ENCODE data around the gene ASCC2.

ASCC2 gene

GRCh38 chr22:29816539-29816938 is 21.5 kb downstream of the ASCC2 start:
- DNase-seq: no peak

- no peak for DNase-seq
Measured at GRCh38 chr22:29816128-29816527, 21.9 kb downstream of the ASCC2 start.

- DNase-seq: no peak
Measured at GRCh38 chr22:29815580-29815979, 22.5 kb downstream of the ASCC2 start.

GRCh38 chr22:29814003-29814402 is 24.1 kb downstream of the ASCC2 start:
- no peak for DNase-seq

GRCh38 chr22:29813563-29813962 is 24.5 kb downstream of the ASCC2 start:
- no peak for DNase-seq

- no peak for DNase-seq
Measured at GRCh38 chr22:29813126-29813525, 24.9 kb downstream of the ASCC2 start.

- no peak for DNase-seq
Measured at GRCh38 chr22:29811377-29811776, 26.7 kb downstream of the ASCC2 start.

GRCh38 chr22:29810216-29810615 is 27.9 kb downstream of the ASCC2 start:
- no peak for DNase-seq

GRCh38 chr22:29806196-29806595 is 31.9 kb downstream of the ASCC2 start:
- no peak for DNase-seq

GRCh38 chr22:29804985-29805384 is 33.1 kb downstream of the ASCC2 start:
- no peak for DNase-seq

GRCh38 chr22:29803190-29803589 is 34.9 kb downstream of the ASCC2 start:
- DNase-seq: no peak

GRCh38 chr22:29801796-29802195 is 36.3 kb downstream of the ASCC2 start:
- no peak for DNase-seq

- DNase-seq: no peak
Measured at GRCh38 chr22:29801153-29801552, 36.9 kb downstream of the ASCC2 start.

GRCh38 chr22:29799217-29799680 is 38.8 kb downstream of the ASCC2 start:
- DNase-seq: peak; percentile 7

GRCh38 chr22:29798801-29799200 is 39.3 kb downstream of the ASCC2 start:
- DNase-seq: no peak

- DNase-seq: no peak
Measured at GRCh38 chr22:29798318-29798717, 39.8 kb downstream of the ASCC2 start.

GRCh38 chr22:29797351-29797750 is 40.7 kb downstream of the ASCC2 start:
- DNase-seq: peak; percentile 6

- no peak for DNase-seq
Measured at GRCh38 chr22:29795663-29796062, 42.4 kb downstream of the ASCC2 start.

- DNase-seq: no peak
Measured at GRCh38 chr22:29793396-29793795, 44.7 kb downstream of the ASCC2 start.

- no peak for DNase-seq
Measured at GRCh38 chr22:29790061-29790460, 48.0 kb downstream of the ASCC2 start.

- no peak for DNase-seq
Measured at GRCh38 chr22:29788339-29789279, 49.5 kb downstream of the ASCC2 start.

- no peak for DNase-seq
Measured at GRCh38 chr22:29787371-29787980, 50.6 kb downstream of the ASCC2 start.

- no peak for DNase-seq
Measured at GRCh38 chr22:29786031-29786430, 52.0 kb downstream of the ASCC2 start.
